ENCODE data around the gene ANKRD24. TPM values are rescaled to one million over a fixed set of nuclear protein-coding genes. Genes with fewer than 3 reads are reported as not detected.

ANKRD24 gene
- total and polyA plus RNA-seq, 9 donors: 0.45 to 1.3 (median 1.2) TPM

- Histone ChIP-seq H3K4me1 (ENCODE audit: insufficient read depth) (no peaks in the 10 kb centered on the region), H3K27me3 (peaks cover 6% of the 10 kb centered on the region), H3K27ac (no peak overlapping the region), H3K36me3 (no peaks in the 10 kb centered on the region), H3K9me3 (no peaks in the 10 kb centered on the region), H3K4me3 (no peak overlapping the region)
- no peak for TF ChIP-seq POLR2A (IDR thresholded peaks at IDR 0.05)
- no peak for TF ChIP-seq CTCF (IDR thresholded peaks at IDR 0.05)
- TF ChIP-seq EP300 (IDR thresholded peaks at IDR 0.05): no peak
- intact Hi-C loops (cut with DNase I): no loop called here
- WGBS, 3 donors: 78 to 84% (median 83%) methylated on average over 5 of the region's 5 CpGs
- DNase-seq: no peak
Measured at GRCh38 chr19:4197228-4197624, 14.7 kb downstream of the ANKRD24 start.

GRCh38 chr19:4197625-4198466 is 15.4 kb downstream of the ANKRD24 start:
- Histone ChIP-seq H3K36me3 (no peaks in the 10 kb centered on the region), H3K4me1 (ENCODE audit: insufficient read depth) (no peaks in the 10 kb centered on the region), H3K4me3 (no peak overlapping the region), H3K27ac (no peak overlapping the region), H3K9me3 (no peaks in the 10 kb centered on the region), H3K27me3 (peaks cover 6% of the 10 kb centered on the region)
- intact Hi-C loops (cut with DNase I): no loop called here
- no peak for TF ChIP-seq EP300 (IDR thresholded peaks at IDR 0.05)
- no peak for TF ChIP-seq POLR2A (IDR thresholded peaks at IDR 0.05)
- no peak for TF ChIP-seq CTCF (IDR thresholded peaks at IDR 0.05)
- 14 to 21% (median 17%) methylated on average over 47 to 67 of the region's 70 CpGs for WGBS, 3 donors
- no peak for DNase-seq

GRCh38 chr19:4198467-4199126 is 16.1 kb downstream of the ANKRD24 start:
- Histone ChIP-seq H3K27ac (no peak overlapping the region), H3K27me3 (peaks cover 6% of the 10 kb centered on the region), H3K36me3 (no peaks in the 10 kb centered on the region), H3K9me3 (no peaks in the 10 kb centered on the region), H3K4me1 (ENCODE audit: insufficient read depth) (no peaks in the 10 kb centered on the region), H3K4me3 (no peak overlapping the region)
- intact Hi-C loops (cut with DNase I): no loop called here
- no peak for TF ChIP-seq EP300 (IDR thresholded peaks at IDR 0.05)
- TF ChIP-seq POLR2A (IDR thresholded peaks at IDR 0.05): no peak
- no peak for TF ChIP-seq CTCF (IDR thresholded peaks at IDR 0.05)
- WGBS, 3 donors: 4 to 6% (median 5%) methylated on average over 16 to 28 of the region's 28 CpGs
- no peak for DNase-seq

GRCh38 chr19:4199699-4200293 is 17.3 kb downstream of the ANKRD24 start:
- TF ChIP-seq EP300 (IDR thresholded peaks at IDR 0.05) (no peak), CTCF (IDR thresholded peaks at IDR 0.05) (no peak), POLR2A (IDR thresholded peaks at IDR 0.05) (no peak)
- no peak for DNase-seq
- intact Hi-C loops (cut with DNase I): loop anchor here in 2 of 4 donors (10.0 kb wide), 2 partner anchors 215 to 535 kb away; partner anchors contain the start of gene EEF2 (in 1 of the 2)
- Histone ChIP-seq H3K9me3 (no peaks in the 10 kb centered on the region), H3K27ac (no peak overlapping the region), H3K36me3 (no peaks in the 10 kb centered on the region), H3K27me3 (peaks cover 6% of the 10 kb centered on the region), H3K4me3 (no peak overlapping the region), H3K4me1 (ENCODE audit: insufficient read depth) (no peaks in the 10 kb centered on the region)
- WGBS, 3 donors: 71 to 73% (median 71%) methylated on average over 31 to 33 of the region's 33 CpGs

Data from ovary (tissue), 9 donors.